Fibroblast of pulmonary artery (primary cell): Measurements from ENCODE around the gene CYP4B1.

Experiments used
- DNase-seq: peaks from one replicate; pipeline ENCODE4 v3.0.0-alpha.2; 2010; ENCODE audit warnings: low read depth
- H3K4me3 ChIP-seq: replicated peaks from 2 replicates; pipeline ENCODE4 v1.5.1; 2011; ENCODE audit warnings: low read depth, mild to moderate bottlenecking, control low read depth, low read length, moderate library complexity
- TF ChIP-seq, protein P1 (sequence below): IDR thresholded peaks from 2 replicates; pipeline ENCODE4 v1.5.1; 2011; ENCODE audit warnings: mild to moderate bottlenecking, control low read depth, low read length, inconsistent platforms; ENCODE audit errors: missing control alignments

CYP4B1 gene

GRCh38 chr1:46809904-46810303 is 11.1 kb downstream of the CYP4B1 start:
- TF ChIP-seq, protein P1, sequence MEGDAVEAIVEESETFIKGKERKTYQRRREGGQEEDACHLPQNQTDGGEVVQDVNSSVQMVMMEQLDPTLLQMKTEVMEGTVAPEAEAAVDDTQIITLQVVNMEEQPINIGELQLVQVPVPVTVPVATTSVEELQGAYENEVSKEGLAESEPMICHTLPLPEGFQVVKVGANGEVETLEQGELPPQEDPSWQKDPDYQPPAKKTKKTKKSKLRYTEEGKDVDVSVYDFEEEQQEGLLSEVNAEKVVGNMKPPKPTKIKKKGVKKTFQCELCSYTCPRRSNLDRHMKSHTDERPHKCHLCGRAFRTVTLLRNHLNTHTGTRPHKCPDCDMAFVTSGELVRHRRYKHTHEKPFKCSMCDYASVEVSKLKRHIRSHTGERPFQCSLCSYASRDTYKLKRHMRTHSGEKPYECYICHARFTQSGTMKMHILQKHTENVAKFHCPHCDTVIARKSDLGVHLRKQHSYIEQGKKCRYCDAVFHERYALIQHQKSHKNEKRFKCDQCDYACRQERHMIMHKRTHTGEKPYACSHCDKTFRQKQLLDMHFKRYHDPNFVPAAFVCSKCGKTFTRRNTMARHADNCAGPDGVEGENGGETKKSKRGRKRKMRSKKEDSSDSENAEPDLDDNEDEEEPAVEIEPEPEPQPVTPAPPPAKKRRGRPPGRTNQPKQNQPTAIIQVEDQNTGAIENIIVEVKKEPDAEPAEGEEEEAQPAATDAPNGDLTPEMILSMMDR = no peak
- no peak overlapping the region for H3K4me3 ChIP-seq
- no peak for DNase-seq

DNA sequence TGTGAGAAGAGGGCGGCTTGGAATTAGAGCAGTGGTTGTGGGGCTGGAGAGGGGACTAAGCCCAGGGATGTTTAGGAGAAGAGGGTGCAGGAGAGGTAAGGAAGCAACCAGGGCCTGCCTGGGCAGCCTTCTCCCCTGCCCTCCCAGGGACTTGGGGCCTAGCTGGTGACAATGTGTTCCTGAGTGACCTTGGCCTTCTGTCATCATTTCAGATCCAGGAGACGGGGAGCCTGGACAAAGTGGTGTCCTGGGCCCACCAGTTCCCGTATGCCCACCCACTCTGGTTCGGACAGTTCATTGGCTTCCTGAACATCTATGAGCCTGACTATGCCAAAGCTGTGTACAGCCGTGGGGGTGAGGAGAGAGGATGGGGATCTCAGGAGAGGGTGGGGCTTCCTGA is 11.8 kb downstream of the CYP4B1 start:
- no peak overlapping the region for H3K4me3 ChIP-seq
- TF ChIP-seq, protein P1 = no peak
- no peak for DNase-seq

- no peak overlapping the region for H3K4me3 ChIP-seq
- no peak for DNase-seq
- TF ChIP-seq, protein P1 = no peak
These were observed 12.2 kb downstream of the CYP4B1 start for GRCh38 chr1:46811053-46811452.

DNA sequence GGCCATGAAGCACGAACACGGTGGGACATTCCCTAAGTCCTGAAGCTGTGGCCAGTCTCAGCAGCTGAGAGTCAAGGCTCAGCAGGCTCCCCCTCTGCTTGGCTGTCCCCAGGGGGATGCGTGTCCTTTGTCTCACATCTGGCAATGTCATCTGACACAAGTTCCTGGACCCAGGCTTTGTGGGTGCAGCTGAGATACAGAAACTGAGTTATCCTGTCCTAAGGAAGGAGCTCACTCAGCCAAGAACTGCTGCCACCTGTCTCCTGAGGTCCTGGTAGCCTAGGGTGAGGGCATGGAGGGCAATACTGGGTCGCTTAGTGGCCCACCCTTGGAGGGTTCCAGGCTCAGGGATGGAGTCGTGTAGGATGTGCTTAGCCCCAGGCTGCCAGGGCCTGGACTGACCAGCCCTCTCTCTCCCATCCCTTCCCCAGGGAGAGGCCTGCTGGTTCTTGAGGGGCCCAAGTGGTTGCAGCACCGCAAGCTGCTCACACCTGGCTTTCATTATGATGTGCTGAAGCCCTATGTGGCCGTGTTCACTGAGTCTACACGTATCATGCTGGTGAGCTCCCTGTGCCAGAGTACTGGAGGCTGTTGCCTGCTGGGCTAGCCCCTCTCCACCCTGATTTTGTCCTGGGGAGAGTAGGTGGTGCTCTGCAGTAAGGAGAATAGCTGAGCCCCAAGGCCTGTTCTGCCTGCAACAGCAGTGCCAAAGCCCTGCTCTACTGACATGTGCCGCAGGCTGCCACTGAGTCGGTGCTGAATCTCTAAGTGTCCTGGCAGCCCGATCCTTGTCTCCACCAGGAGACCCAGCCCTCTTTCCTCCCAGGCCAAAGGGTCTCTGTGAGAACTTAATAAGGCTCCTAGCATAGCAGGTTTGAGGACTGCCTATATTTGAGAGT is 13.5 kb downstream of the CYP4B1 start:
- H3K4me3 ChIP-seq = no peak overlapping the region
- no peak for DNase-seq
- TF ChIP-seq, protein P1 = no peak

DNA sequence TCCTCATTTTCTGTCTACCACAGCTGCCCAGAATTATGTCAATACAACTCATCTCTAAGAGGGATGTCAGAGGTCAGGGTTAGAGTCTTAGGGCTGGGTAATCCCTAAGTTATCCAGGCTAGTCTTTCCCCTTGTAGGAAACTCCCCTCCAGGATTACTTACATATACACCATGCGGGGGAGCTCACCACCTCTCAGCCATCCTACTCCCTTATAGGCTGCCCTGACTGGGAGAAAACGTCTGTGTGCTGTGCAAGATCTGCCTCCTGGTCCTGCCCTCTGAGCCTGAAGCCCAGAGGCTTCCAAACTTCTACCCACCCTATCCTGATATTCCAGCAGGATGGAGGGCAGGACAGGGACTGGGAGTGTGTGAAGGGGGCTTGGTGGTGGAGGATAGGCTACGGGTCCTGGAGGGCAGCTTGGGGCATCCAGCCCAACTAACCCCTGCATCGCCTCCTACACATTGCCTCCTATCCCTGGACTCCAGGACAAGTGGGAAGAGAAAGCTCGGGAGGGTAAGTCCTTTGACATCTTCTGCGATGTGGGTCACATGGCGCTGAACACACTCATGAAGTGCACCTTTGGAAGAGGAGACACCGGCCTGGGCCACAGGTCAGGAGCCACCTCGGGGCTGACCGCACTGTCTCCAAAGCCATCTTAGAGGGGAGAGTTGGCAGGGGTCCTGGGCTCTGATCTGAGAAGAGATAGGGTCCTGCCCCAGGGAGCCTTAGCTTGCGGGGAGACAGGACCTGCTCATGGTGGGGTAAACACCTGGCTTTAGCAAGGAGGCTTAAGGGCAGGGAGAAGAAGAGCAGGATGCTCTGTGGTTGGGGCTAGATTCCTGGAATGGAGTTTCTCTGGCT is 14.4 kb downstream of the CYP4B1 start:
- DNase-seq = no peak
- TF ChIP-seq, protein P1 = no peak
- H3K4me3 ChIP-seq = no peak overlapping the region

GRCh38 chr1:46813858-46814396 is 15.1 kb downstream of the CYP4B1 start:
- DNase-seq = no peak
- no peak overlapping the region for H3K4me3 ChIP-seq
- TF ChIP-seq, protein P1 = no peak
